Measurements from ENCODE around the gene EML4.

The EML4 gene

DNA sequence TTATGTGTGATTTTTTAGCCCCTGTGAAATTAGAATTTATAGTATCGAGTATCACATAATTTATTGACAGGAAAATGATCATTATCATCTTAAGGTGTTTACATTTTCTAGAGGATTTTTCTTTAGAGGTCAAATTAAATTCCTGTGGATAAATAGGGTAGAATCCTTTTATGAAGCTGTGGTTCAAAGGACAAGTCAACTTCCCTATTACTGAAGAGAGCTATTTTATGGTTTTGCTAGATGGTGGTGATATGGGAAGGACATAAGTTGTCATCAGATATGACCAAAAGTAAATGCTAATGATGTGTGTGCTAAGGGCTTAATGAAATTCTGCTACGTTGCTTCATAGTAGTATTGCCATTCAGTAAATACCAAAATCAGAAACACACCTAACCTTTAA lies 80.1 kb downstream of the EML4 start:
- no peak for TF ChIP-seq CTCF (IDR thresholded peaks at IDR 0.05)

DNA sequence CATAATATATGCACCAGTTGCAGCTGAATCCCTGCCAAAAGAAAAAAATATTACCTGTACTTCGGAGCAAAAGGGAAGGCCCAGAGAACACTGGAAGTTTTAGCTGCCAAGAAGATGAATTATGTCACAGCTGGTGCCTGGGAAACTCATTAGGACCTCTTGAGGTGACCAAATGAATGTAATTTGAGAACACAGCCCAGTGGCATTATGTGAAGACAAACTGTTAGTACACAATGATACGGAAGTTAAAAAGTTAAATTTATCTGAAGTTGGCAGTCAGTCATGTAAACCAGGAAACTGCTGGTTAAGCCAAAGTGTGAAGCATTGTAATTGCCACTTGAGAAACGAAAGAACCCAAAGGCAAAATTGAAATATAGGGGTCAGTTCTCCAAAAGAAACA lies 80.7 kb downstream of the EML4 start:
- no peak for TF ChIP-seq CTCF (IDR thresholded peaks at IDR 0.05)

DNA sequence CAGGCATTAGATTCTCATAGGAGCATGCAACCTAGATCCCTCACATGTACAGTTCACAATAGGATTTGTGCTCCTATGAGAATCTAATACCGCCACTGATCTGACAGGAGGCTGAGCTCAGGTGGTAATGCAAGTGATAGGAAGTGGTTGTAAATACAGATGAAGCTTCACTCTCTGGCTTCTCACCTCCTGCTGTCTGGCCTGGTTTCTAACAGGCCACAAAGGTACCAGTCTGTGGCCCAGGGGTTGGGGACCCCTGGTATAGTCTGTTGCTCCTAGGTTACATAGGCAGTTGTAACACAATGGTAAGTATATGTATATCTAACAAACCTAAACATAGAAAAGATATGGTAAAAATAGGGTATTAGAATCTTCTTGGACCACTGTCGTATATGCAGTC lies 81.8 kb downstream of the EML4 start:
- no peak for TF ChIP-seq CTCF (IDR thresholded peaks at IDR 0.05)

DNA sequence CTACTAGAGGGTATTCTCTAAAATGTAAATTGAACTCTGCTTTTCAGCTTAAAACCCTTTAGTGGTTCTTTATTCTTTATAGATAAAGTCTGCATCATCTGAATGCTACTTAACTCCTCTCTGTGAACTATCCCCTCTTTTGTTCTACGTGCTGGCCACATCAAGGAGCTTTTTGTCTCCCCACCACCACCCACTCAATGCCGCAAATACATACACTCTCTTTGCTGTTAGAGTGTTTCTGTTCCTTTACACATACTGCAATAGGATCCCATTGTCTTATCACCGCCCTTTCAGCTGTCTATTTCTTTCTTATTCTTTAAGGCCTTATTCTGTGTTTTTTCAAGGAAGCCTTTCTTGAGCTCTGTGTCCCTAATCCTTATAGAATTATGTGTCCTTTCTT lies 83.3 kb downstream of the EML4 start:
- no peak for TF ChIP-seq CTCF (IDR thresholded peaks at IDR 0.05)

GRCh38 chr2:42254186-42254895 lies 85.2 kb downstream of the EML4 start:
- TF ChIP-seq CTCF (IDR thresholded peaks at IDR 0.05) = no peak

DNA sequence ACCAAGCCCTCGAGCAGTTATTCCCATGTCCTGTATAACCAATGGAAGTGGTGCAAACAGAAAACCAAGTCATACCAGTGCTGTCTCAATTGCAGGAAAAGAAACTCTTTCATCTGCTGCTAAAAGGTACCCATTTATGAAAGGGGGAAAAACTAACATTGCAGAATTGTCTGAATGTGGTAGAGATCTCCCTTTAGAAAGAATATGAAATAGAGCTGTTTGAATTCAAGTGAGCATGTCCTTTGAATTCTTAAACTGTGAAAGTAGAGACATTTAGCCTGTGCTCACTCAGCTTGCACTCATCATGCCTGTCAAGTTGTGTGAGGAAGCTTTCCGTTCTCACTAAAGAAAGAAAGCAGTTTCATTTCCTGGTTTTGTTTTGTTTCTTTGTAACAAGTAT lies 87.4 kb downstream of the EML4 start:
- no peak for TF ChIP-seq CTCF (IDR thresholded peaks at IDR 0.05)

GRCh38 chr2:42261518-42262195 lies 92.5 kb downstream of the EML4 start:
- no peak for TF ChIP-seq CTCF (IDR thresholded peaks at IDR 0.05)
